HS-5 (cell line): ENCODE data around the gene GCKR.
"Not testable (repeated sequence)": the region's sequence is repeated elsewhere in the genome, so short reads cannot be mapped to it uniquely, and the experiment has no call there.

Experiments used
- DNase-seq: peaks from one replicate; pipeline ENCODE4 v3.0.0-alpha.2; 2012; ENCODE audit warnings: low read depth

The GCKR gene

GRCh38 chr2:27509326-27509725 lies 12.7 kb downstream of the GCKR start:
- no peak for DNase-seq

DNA sequence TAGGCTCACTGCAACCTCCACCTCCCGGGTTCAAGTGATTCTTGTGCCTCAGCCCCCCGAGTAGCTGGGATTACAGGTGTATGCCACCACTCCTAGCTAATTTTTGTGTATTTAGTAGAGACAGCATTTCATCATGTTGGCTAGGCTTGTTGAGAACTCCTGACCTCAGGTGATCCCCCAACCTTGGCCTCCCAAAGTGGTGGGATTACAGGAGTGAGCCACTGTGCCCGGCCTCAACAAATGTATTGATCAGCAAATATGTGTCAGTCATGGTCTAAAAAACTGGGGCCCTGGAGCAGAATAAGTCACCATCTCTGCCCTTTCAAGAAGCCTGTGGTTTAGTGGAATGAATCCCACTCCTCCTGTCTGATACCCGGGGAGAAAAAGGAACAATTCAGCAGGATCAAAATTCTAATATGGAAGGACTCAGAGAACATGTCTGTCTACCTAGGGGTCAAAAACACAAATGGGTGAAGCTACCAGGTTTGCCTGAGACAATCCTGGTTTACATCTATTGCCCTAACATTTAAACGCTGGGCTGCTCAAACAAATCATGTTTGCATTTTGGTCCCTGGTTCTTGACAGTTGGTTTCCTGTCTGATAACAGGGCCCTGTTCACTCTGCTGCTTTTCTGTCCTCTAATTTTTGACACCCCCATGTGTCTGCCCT lies 21.6 kb downstream of the GCKR start:
- no peak for DNase-seq

- DNase-seq, result no peak
Observed at GRCh38 chr2:27518782-27519113, 22.1 kb downstream of the GCKR start.

DNA sequence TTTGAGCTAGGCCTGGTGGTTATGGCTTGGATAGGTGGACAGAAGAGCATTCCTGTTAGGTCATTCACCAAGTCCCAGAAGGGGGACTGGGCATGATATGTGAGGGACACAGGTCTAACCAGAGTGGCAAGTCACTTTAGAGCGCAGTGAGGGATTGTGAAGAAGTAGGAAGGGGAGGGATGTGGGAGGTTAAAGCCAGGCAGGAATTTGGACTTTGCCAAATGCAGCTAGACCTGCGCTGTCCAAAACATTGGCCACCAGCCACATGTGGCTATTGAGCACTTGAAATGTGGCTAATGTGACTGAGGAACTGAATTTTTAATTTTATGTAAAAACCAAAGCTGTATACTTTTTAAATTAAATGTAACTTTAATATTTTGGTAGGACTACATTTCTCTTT lies 23.7 kb downstream of the GCKR start:
- no peak for DNase-seq

DNA sequence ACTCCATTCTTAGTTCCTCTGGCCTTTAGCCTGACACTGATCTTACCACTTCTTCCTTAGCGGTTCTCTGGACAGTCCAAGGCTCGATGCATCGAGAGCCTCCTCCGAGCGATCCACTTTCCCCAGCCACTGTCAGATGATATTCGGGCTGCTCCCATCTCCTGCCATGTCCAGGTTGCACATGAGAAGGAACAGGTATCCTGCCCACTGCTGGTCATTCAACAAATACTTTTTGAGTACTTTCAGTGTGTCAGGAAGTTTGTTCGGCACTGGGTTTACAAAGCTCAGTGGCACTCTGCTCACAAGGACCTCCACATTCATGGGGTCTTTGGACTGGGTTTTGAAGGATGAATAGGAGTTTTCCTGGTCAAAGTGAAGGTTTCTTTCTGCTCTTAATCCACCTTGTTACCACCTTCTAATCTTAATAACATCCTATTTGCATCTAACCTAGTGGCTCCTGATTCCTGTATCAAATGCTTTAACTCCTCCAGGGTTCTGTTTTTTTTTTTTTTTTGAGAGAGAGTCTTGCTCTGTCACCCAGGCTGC lies 25.8 kb downstream of the GCKR start:
- no peak for DNase-seq

DNA sequence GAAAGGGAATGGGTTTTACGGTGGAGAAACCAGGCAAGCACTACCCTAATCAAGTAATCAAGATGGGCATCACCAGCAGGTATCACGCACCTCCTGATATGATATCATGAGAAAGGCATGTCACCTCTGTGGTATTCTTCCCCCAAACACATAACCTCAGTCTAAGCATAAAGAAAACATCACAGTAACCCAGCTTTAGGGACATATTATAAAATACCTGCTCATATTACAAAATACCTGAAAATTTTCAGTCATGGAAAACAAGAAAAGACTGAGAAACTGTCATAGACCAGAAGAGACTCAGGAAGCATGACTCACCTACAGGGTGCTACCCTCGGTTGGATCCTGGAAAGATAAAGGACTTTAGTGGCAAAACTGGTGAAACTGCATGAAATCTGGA lies 30.5 kb downstream of the GCKR start:
- DNase-seq, result no peak

GRCh38 chr2:27531983-27532382 lies 35.3 kb downstream of the GCKR start:
- DNase-seq, result no peak

DNA sequence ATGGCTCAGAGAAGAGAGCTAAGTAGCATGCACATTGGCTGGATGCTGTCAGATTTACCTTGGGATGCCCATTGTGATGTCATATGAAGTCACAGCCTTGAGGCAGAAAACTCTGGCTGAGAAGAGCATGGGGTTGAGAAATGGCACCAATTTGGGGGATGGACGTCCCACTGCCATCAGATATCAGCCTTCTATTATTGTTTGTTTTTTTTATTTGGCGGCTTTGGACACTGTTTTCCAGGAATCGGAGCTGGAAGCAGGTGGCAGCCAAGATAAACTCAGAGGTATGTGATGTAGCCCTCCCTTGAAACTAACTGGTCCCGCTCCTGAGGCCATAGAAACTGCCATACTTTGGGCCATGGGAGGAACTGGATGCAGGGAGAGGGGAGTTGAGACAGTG lies 40.6 kb downstream of the GCKR start:
- DNase-seq, result no peak

- not testable (repeated sequence) for DNase-seq
Observed at GRCh38 chr2:27538839-27539450, 42.3 kb downstream of the GCKR start.

DNA sequence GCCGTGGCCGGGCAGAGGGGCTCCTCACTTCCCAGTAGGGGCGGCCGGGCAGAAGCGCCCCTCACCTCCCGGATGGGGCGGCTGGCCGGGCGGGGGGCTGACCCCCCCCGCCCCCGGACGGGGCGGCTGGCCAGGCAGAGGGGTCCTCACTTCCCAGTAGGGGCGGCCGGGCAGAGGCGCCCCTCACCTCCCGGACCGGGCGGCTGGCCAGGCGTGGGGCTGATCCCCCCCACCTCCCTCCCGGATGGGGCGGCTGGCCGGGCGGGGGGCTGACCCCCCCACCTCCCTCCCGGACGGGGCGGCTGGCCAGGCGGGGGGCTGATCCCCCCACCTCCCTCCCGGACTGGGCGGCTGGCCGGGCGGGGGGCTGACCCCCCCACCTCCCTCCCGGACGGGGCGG lies 43.0 kb downstream of the GCKR start:
- DNase-seq, result not testable (repeated sequence)

GRCh38 chr2:27544143-27544821 lies 47.6 kb downstream of the GCKR start:
- DNase-seq, result no peak

DNA sequence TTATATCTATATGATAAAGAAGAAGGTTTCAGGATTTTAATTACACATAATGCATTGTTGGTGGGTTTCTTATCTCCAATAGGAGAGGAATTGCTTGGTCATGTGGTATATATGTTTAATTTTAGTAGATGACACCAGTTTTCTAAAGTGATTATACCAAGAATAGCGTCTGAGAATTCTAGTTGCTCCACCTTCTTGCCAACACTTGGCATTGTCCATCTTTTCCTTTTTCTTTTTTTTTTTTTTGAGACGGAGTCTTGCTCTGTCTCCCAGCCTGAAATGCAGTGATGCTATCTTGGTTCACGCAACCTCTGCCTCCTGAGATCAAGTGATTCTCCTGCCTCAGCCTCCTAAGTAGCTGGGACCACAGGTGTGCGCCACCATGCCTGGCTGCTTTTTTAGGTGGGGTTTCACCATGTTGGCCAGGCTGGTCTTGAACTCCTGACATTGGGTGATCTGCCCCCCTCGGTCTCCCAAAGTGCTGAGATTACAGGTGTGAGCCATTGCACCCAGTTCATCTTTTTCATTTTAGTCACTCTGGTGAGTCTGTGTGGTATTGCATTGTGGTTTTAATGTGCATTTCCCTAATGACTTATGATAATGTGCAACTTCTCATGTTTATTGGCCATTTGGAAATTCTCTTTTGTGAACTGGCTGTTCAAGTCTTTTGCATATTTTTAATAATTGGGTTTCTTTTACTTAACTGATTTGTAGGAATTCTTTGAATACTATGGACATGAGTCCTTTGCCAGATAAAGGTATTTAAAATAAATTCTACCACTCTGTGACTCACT lies 48.9 kb downstream of the GCKR start:
- no peak for DNase-seq

- DNase-seq, result no peak
Observed at GRCh38 chr2:27549303-27549702, 52.7 kb downstream of the GCKR start.

DNA sequence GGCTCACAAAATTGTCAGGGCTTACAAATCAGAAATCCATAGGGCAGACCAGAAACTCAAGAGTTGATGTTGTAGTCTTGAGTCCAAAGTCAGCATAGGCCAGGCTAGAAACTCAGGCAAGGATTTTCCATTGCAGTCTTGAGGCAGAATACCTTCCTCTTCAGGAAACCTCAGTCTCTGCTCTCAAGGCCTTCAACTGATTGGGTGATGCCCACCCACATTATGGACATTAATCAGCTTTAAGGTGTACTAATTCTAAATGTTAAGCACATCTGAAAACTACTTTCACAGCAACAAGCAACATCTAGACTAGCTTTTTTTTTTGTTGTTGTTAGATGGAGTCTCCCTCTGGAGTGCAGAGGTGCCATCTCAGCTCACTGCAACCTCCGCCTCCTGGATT lies 54.9 kb downstream of the GCKR start:
- no peak for DNase-seq

- DNase-seq, result no peak
Observed at GRCh38 chr2:27552941-27553340, 56.3 kb downstream of the GCKR start.

- DNase-seq, result not testable (repeated sequence)
Observed at GRCh38 chr2:27554451-27554850, 57.8 kb downstream of the GCKR start.

GRCh38 chr2:27559228-27559627 lies 62.6 kb downstream of the GCKR start:
- no peak for DNase-seq

DNA sequence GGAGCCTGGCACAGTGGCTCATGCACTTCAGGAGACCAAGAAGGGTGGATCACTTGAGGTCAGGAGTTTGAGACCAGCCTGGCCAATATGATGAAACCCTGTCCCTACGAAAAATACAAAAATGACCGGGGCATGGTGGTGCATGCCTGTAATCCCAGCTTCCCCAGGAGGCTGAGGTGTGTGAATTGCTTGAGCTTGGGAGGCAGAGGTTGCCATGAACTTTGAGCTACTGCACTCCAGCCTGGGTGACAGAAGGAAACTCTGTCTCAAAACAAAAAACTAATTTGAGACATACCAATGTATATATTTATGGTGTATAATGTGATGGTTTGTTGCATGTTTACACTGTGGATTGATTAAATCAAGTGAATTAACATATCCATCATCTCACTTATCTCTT lies 64.4 kb downstream of the GCKR start:
- DNase-seq, result no peak

DNA sequence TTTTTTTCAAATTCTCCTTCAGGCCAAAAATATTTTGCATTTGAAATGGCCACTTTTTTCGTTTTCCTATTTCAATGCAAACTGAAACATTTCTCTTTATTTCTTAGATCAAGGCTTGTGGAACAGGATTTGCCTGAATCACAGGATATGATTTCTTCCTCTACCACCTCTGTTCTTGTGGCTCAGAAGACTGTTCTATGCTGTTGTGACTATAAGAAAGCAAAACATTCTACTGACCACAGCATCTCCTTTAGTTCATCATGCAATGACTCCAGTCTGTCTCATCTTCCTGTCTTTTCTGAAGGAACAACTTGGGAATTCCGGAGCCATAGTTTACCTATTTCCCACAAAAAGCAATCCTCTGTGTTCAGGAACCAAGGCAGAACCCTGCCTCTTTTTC lies 70.0 kb downstream of the GCKR start:
- DNase-seq, result peak; percentile 76

- peak; percentile 13 for DNase-seq
Observed at GRCh38 chr2:27569398-27569797, 72.8 kb downstream of the GCKR start.

GRCh38 chr2:27571197-27571596 lies 74.6 kb downstream of the GCKR start:
- DNase-seq, result no peak

- no peak for DNase-seq
Observed at GRCh38 chr2:27571681-27572080, 75.0 kb downstream of the GCKR start.

- DNase-seq, result no peak
Observed at GRCh38 chr2:27572439-27572838, 75.8 kb downstream of the GCKR start.
